ENCODE results near the gene DNAH1. TPM values are rescaled to one million over a fixed set of nuclear protein-coding genes. Genes with fewer than 3 reads are reported as not detected.

The DNAH1 gene
- total and polyA plus RNA-seq, 2 of the 13 experiments (the other 11 are each of a cell fraction or from before 2014, with no cell fraction given) = 0.64 to 3.5 TPM

DNA sequence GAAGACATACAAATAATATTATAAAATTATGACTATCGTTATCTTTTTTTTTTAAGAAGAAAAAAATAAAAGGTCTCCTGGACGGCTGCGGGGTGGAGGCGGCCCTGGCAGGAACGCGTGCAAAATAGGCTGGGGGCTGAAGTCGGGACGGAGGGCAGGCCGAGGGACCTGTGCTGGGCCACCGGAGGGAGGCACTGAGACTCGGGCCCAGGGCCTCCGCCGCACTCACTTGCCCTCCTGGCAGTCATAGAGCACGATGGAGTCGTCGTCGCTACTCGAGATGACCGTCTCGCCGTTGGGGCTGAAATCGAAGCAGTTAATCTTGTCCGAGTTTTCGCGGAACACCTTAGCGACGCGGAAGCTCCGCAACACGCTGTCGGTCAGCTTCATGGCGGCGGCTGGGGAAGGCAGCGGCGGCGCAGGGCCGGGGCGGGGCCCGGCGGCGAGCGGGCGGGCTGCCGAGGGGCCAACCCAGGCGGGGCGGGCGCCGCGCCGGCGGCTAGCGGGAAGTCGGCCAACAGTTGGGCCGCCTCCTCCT is 38.1 kb upstream of the DNAH1 start (continued):
- TF ChIP-seq, protein P1, sequence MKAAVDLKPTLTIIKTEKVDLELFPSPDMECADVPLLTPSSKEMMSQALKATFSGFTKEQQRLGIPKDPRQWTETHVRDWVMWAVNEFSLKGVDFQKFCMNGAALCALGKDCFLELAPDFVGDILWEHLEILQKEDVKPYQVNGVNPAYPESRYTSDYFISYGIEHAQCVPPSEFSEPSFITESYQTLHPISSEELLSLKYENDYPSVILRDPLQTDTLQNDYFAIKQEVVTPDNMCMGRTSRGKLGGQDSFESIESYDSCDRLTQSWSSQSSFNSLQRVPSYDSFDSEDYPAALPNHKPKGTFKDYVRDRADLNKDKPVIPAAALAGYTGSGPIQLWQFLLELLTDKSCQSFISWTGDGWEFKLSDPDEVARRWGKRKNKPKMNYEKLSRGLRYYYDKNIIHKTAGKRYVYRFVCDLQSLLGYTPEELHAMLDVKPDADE (CRISPR knock-in tag; IDR thresholded peaks at IDR 0.05) = no peak
- 0 out of 2 replicates have a peak, but pooled peaks have one; percentile 60 for TF ChIP-seq ZNF850 (CRISPR knock-in tag; conservative IDR thresholded peaks at IDR 0.05)
- TF ChIP-seq FOXK1 (CRISPR knock-in tag; IDR thresholded peaks at IDR 0.05; ENCODE audit: borderline replicate concordance, low read depth) = 0 out of 2 replicates have a peak, but pooled peaks have one; percentile 4
- 0 out of 2 replicates have a peak, but pooled peaks have one; percentile 18 for TF ChIP-seq ZNF776 (CRISPR knock-in tag; IDR thresholded peaks at IDR 0.05)
- TF ChIP-seq ZNF543 (CRISPR knock-in tag; IDR thresholded peaks at IDR 0.05) = 0 out of 2 replicates have a peak, but pooled peaks have one; percentile 1
- TF ChIP-seq TSC22D2 (CRISPR knock-in tag; IDR thresholded peaks at IDR 0.05; ENCODE audit: borderline replicate concordance) = peak; percentile 87; the same call in 1 of the 2 replicates
- 0 out of 2 replicates have a peak, but pooled peaks have one; percentile 4 for TF ChIP-seq FOXC1 (CRISPR knock-in tag; IDR thresholded peaks at IDR 0.05; ENCODE audit: borderline replicate concordance)
- TF ChIP-seq NAIF1 (CRISPR knock-in tag; IDR thresholded peaks at IDR 0.05; ENCODE audit: borderline replicate concordance) = no peak
- TF ChIP-seq HOXD1 (CRISPR knock-in tag; IDR thresholded peaks at IDR 0.05) = no peak
- peak; percentile 4; the same call in 1 of the 2 replicates for TF ChIP-seq ELF3 (CRISPR knock-in tag; IDR thresholded peaks at IDR 0.05)
- TF ChIP-seq ZBTB7A (CRISPR knock-in tag; IDR thresholded peaks at IDR 0.05) = 0 out of 2 replicates have a peak, but pooled peaks have one; percentile 18
- TF ChIP-seq ZNF737 (CRISPR knock-in tag; IDR thresholded peaks at IDR 0.05; ENCODE audit: borderline replicate concordance) = no peak
- TF ChIP-seq, protein P2, sequence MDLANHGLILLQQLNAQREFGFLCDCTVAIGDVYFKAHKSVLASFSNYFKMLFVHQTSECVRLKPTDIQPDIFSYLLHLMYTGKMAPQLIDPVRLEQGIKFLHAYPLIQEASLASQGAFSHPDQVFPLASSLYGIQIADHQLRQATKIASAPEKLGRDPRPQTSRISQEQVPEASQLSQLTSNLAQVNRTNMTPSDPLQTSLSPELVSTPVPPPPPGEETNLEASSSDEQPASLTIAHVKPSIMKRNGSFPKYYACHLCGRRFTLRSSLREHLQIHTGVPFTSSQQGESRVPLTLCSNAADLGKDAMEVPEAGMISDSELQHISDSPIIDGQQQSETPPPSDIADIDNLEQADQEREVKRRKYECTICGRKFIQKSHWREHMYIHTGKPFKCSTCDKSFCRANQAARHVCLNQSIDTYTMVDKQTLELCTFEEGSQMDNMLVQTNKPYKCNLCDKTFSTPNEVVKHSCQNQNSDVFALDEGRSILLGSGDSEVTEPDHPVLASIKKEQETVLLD (CRISPR knock-in tag; IDR thresholded peaks at IDR 0.05; ENCODE audit: low read depth) = no peak; the same call in 1 of the 2 replicates
- no peak for TF ChIP-seq ZNF746 (CRISPR knock-in tag; IDR thresholded peaks at IDR 0.05)
- TF ChIP-seq PITX1 (CRISPR knock-in tag; IDR thresholded peaks at IDR 0.05) = no peak
- peak; percentile 44; the same call in 1 of the 2 replicates for TF ChIP-seq ZNF563 (CRISPR knock-in tag; IDR thresholded peaks at IDR 0.05)
- TF ChIP-seq ZNF30 (CRISPR knock-in tag; IDR thresholded peaks at IDR 0.05) = no peak
- TF ChIP-seq RBM22 (optimal IDR thresholded peaks at IDR 0.05; ENCODE audit: low read length) = no peak
- TF ChIP-seq NRL (CRISPR knock-in tag; IDR thresholded peaks at IDR 0.05; ENCODE audit: borderline replicate concordance) = no peak
- TF ChIP-seq ZNF160 (CRISPR knock-in tag; IDR thresholded peaks at IDR 0.05) = no peak
- no peak for TF ChIP-seq GTF2F1 (IDR thresholded peaks at IDR 0.05; ENCODE audit: low read length)
- TF ChIP-seq YY1 (IDR thresholded peaks at IDR 0.05; ENCODE audit: insufficient read depth, insufficient replicate concordance, low read depth, low read length) = no peak
- TF ChIP-seq, protein P3, sequence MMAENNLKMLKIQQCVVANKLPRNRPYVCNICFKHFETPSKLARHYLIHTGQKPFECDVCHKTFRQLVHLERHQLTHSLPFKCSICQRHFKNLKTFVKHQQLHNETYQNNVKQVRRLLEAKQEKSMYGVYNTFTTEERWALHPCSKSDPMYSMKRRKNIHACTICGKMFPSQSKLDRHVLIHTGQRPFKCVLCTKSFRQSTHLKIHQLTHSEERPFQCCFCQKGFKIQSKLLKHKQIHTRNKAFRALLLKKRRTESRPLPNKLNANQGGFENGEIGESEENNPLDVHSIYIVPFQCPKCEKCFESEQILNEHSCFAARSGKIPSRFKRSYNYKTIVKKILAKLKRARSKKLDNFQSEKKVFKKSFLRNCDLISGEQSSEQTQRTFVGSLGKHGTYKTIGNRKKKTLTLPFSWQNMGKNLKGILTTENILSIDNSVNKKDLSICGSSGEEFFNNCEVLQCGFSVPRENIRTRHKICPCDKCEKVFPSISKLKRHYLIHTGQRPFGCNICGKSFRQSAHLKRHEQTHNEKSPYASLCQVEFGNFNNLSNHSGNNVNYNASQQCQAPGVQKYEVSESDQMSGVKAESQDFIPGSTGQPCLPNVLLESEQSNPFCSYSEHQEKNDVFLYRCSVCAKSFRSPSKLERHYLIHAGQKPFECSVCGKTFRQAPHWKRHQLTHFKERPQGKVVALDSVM (CRISPR knock-in tag; IDR thresholded peaks at IDR 0.05) = peak; percentile 53; the same call in 1 of the 2 replicates
- TF ChIP-seq, protein P4, sequence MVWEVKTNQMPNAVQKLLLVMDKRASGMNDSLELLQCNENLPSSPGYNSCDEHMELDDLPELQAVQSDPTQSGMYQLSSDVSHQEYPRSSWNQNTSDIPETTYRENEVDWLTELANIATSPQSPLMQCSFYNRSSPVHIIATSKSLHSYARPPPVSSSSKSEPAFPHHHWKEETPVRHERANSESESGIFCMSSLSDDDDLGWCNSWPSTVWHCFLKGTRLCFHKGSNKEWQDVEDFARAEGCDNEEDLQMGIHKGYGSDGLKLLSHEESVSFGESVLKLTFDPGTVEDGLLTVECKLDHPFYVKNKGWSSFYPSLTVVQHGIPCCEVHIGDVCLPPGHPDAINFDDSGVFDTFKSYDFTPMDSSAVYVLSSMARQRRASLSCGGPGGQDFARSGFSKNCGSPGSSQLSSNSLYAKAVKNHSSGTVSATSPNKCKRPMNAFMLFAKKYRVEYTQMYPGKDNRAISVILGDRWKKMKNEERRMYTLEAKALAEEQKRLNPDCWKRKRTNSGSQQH (CRISPR knock-in tag; IDR thresholded peaks at IDR 0.05; ENCODE audit: low read depth) = no peak; the same call in 1 of the 2 replicates
- TF ChIP-seq ZNF567 (CRISPR knock-in tag; IDR thresholded peaks at IDR 0.05; ENCODE audit: borderline replicate concordance) = no peak; the same call in 1 of the 2 replicates
